Measurements from ENCODE around the gene NME7.

The NME7 gene

GRCh38 chr1:169119405-169119804 lies 248.2 kb downstream of the NME7 start:
- H3K36me3 ChIP-seq (ENCODE audit: control insufficient read depth, insufficient read depth, low read length) = peaks cover 3% of the 10 kb centered on the region
- no peak for TF ChIP-seq CTCF (IDR thresholded peaks at IDR 0.05; ENCODE audit: insufficient read depth, low read length, poor library complexity, severe bottlenecking)
- DNase-seq (ENCODE audit: extremely low read depth, insufficient read length) = no peak
- H3K27me3 ChIP-seq (replicated peaks; ENCODE audit: control insufficient read depth, insufficient read depth, low read length) = no peaks in the 10 kb centered on the region
- no peak overlapping the region for H3K4me3 ChIP-seq (replicated peaks; ENCODE audit: low read depth, low read length)

GRCh38 chr1:169118227-169118626 lies 249.4 kb downstream of the NME7 start:
- H3K36me3 ChIP-seq (ENCODE audit: control insufficient read depth, insufficient read depth, low read length) = peaks cover 3% of the 10 kb centered on the region
- H3K27me3 ChIP-seq (replicated peaks; ENCODE audit: control insufficient read depth, insufficient read depth, low read length) = no peaks in the 10 kb centered on the region

GRCh38 chr1:169117599-169117998 lies 250.0 kb downstream of the NME7 start:
- no peaks in the 10 kb centered on the region for H3K27me3 ChIP-seq (replicated peaks; ENCODE audit: control insufficient read depth, insufficient read depth, low read length)
- no peak for DNase-seq (ENCODE audit: extremely low read depth, insufficient read length)
- no peak overlapping the region for H3K4me3 ChIP-seq (replicated peaks; ENCODE audit: low read depth, low read length)
- TF ChIP-seq CTCF (IDR thresholded peaks at IDR 0.05; ENCODE audit: insufficient read depth, low read length, poor library complexity, severe bottlenecking) = no peak
- H3K36me3 ChIP-seq (ENCODE audit: control insufficient read depth, insufficient read depth, low read length) = peaks cover 3% of the 10 kb centered on the region

More at GRCh38 chr1:169118227-169118626, 249.4 kb downstream of the NME7 start:
- no peak for DNase-seq (ENCODE audit: extremely low read depth, insufficient read length)
- no peak overlapping the region for H3K4me3 ChIP-seq (replicated peaks; ENCODE audit: low read depth, low read length)
- no peak for TF ChIP-seq CTCF (IDR thresholded peaks at IDR 0.05; ENCODE audit: insufficient read depth, low read length, poor library complexity, severe bottlenecking)

GRCh38 chr1:169117014-169117413 lies 250.6 kb downstream of the NME7 start:
- Histone ChIP-seq H3K36me3 (ENCODE audit: control insufficient read depth, insufficient read depth, low read length) (peaks cover 3% of the 10 kb centered on the region), H3K4me3 (replicated peaks; ENCODE audit: low read depth, low read length) (no peak overlapping the region), H3K27me3 (replicated peaks; ENCODE audit: control insufficient read depth, insufficient read depth, low read length) (no peaks in the 10 kb centered on the region)
- TF ChIP-seq CTCF (IDR thresholded peaks at IDR 0.05; ENCODE audit: insufficient read depth, low read length, poor library complexity, severe bottlenecking) = no peak
- no peak for DNase-seq (ENCODE audit: extremely low read depth, insufficient read length)

- DNase-seq (ENCODE audit: extremely low read depth, insufficient read length) = peak; percentile 61
- peaks cover 4% of the 10 kb centered on the region for H3K36me3 ChIP-seq (ENCODE audit: control insufficient read depth, insufficient read depth, low read length)
- peak overlapping the region; percentile 22 for H3K4me3 ChIP-seq (replicated peaks; ENCODE audit: low read depth, low read length)
- TF ChIP-seq CTCF (IDR thresholded peaks at IDR 0.05; ENCODE audit: insufficient read depth, low read length, poor library complexity, severe bottlenecking) = no peak
- no peaks in the 10 kb centered on the region for H3K27me3 ChIP-seq (replicated peaks; ENCODE audit: control insufficient read depth, insufficient read depth, low read length)
Observed at GRCh38 chr1:169115891-169116585, 251.6 kb downstream of the NME7 start.
